MM.1S (cell line): ENCODE data around the gene TRPM8.
A peak's percentile ranks its signal among the peaks of the same experiment; 100 is the strongest.

Source experiments
- DNase-seq: peaks from one replicate; pipeline ENCODE4 v3.0.0-alpha.2; 2015
- H2AFZ ChIP-seq: fragments of 300-600 bp; sonication (generic); 2 replicates; pipeline ENCODE4 v1.6.0; 2016; ENCODE audit warnings: antibody characterized with exemption, low read length
- H3F3A ChIP-seq: fragments of 300-600 bp; sonication (generic); 2 replicates; pipeline ENCODE4 v1.6.1; 2016; ENCODE audit warnings: mild to moderate bottlenecking, antibody characterized with exemption, low read length, moderate library complexity, mixed read lengths; ENCODE audit not compliant: insufficient read depth
- H3K27ac ChIP-seq: fragments of 300-600 bp; sonication (generic); 2 replicates; pipeline ENCODE4 v1.5.1; 2016; ENCODE audit warnings: mild to moderate bottlenecking, low read length
- H3K27me3 ChIP-seq: fragments of 300-600 bp; sonication (generic); replicated peaks from 2 replicates; pipeline ENCODE4 v1.6.0; 2016; ENCODE audit warnings: low read length; ENCODE audit not compliant: insufficient read depth
- H3K36me3 ChIP-seq: fragments of 300-600 bp; sonication (generic); replicated peaks from 2 replicates; pipeline ENCODE4 v1.6.1; 2016; ENCODE audit warnings: mild to moderate bottlenecking, low read length, mixed read lengths; ENCODE audit not compliant: insufficient read depth
- H3K4me1 ChIP-seq: fragments of 300-600 bp; sonication (generic); 2 replicates; pipeline ENCODE4 v1.6.1; 2016; ENCODE audit warnings: low read length, mixed read lengths
- H3K4me2 ChIP-seq: fragments of 300-600 bp; sonication (generic); 2 replicates; pipeline ENCODE4 v1.6.0; 2016; ENCODE audit warnings: low read depth, low read length
- H3K4me3 ChIP-seq: fragments of 300-600 bp; sonication (generic); 2 replicates; pipeline ENCODE4 v1.5.1; 2016; ENCODE audit warnings: low read length, mixed read lengths
- H3K79me2 ChIP-seq: fragments of 300-600 bp; sonication (generic); 2 replicates; pipeline ENCODE4 v1.6.1; 2016; ENCODE audit warnings: mixed run types, low read length, mixed read lengths
- H3K9ac ChIP-seq: fragments of 300-600 bp; sonication (generic); 2 replicates; pipeline ENCODE4 v1.6.1; 2016; ENCODE audit warnings: low read length, mixed read lengths
- H3K9me2 ChIP-seq: fragments of 300-600 bp; sonication (generic); replicated peaks from 2 replicates; pipeline ENCODE4 v1.6.1; 2016; ENCODE audit warnings: mild to moderate bottlenecking, low read length, mixed read lengths; ENCODE audit not compliant: insufficient read depth
- H3K9me3 ChIP-seq: fragments of 300-600 bp; sonication (generic); replicated peaks from 2 replicates; pipeline ENCODE4 v1.6.1; 2016; ENCODE audit warnings: mild to moderate bottlenecking, low read length, mixed read lengths; ENCODE audit not compliant: insufficient read depth
- H4K20me1 ChIP-seq: fragments of 300-600 bp; sonication (generic); 2 replicates; pipeline ENCODE4 v1.6.1; 2016; ENCODE audit warnings: mild to moderate bottlenecking, low read length, moderate library complexity, mixed read lengths; ENCODE audit not compliant: insufficient read depth
- EZH2 ChIP-seq: fragments of 300-600 bp; sonication (generic); optimal IDR thresholded peaks from 2 replicates; pipeline ENCODE3; 2017; ENCODE audit warnings: low read depth, mild to moderate bottlenecking, antibody characterized with exemption, low read length, mixed read lengths
- EZH2phosphoT487 ChIP-seq: fragments of 300-600 bp; sonication (generic); IDR thresholded peaks from 2 replicates; pipeline ENCODE4 v1.6.1; 2018; ENCODE audit warnings: antibody characterized with exemption, low read length
- TF ChIP-seq, protein P1 (sequence below): fragments of 300-600 bp; sonication (generic); IDR thresholded peaks from 2 replicates; pipeline ENCODE4 v1.5.1; 2016; ENCODE audit warnings: antibody characterized with exemption, low read length, mixed read lengths

TRPM8 gene

DNA sequence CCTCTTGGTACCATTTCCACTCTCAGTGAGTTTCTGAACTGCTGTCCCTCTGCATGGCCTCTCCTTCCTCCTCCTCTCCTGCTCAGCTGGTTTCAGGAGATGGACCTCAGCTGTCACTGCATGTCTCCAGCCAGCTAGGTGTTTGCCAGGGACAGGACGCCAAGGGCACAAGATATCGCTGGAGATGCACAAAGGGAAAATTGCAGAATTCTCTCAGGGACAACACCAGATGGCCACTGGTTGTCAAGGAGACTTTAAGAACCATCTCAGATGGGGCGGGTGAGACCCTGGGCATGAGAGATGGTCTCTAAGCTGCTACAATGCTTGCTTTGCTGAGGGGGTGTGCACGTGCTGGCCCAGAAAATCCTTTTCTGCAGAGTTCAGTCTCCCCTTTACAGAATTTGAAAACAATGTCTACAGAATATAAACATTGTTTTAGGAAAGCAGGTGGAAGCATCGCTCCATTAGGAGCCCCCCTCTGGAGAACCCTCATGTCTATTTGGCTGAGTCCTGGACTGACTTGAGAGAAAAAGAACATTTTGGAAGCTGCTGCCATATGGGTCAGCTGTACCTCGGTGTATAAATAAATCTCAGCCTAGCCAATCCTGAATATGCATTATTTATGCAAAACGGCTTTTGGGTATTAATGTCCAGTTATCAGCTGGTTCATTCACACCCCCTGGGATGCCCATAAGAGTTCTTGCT lies 75.5 kb downstream of the TRPM8 start:
- peaks cover 10% of the 10 kb centered on the region for H3F3A ChIP-seq
- H3K27ac ChIP-seq: no peak overlapping the region
- H3K9me2 ChIP-seq: no peaks in the 10 kb centered on the region
- no peaks in the 10 kb centered on the region for H3K9me3 ChIP-seq
- H4K20me1 ChIP-seq: no peaks in the 10 kb centered on the region
- no peak for DNase-seq
- no peaks in the 10 kb centered on the region for H3K36me3 ChIP-seq
- no peak overlapping the region for H3K9ac ChIP-seq
- no peak for TF ChIP-seq EZH2phosphoT487
- TF ChIP-seq, protein P1, sequence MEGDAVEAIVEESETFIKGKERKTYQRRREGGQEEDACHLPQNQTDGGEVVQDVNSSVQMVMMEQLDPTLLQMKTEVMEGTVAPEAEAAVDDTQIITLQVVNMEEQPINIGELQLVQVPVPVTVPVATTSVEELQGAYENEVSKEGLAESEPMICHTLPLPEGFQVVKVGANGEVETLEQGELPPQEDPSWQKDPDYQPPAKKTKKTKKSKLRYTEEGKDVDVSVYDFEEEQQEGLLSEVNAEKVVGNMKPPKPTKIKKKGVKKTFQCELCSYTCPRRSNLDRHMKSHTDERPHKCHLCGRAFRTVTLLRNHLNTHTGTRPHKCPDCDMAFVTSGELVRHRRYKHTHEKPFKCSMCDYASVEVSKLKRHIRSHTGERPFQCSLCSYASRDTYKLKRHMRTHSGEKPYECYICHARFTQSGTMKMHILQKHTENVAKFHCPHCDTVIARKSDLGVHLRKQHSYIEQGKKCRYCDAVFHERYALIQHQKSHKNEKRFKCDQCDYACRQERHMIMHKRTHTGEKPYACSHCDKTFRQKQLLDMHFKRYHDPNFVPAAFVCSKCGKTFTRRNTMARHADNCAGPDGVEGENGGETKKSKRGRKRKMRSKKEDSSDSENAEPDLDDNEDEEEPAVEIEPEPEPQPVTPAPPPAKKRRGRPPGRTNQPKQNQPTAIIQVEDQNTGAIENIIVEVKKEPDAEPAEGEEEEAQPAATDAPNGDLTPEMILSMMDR: no peak
- TF ChIP-seq EZH2: no peak
- no peaks in the 10 kb centered on the region for H3K79me2 ChIP-seq
- peaks cover 26% of the 10 kb centered on the region for H3K4me1 ChIP-seq
- H3K4me3 ChIP-seq: no peak overlapping the region
- H3K4me2 ChIP-seq: no peak overlapping the region
- H3K27me3 ChIP-seq: no peaks in the 10 kb centered on the region
- no peak overlapping the region for H2AFZ ChIP-seq

DNA sequence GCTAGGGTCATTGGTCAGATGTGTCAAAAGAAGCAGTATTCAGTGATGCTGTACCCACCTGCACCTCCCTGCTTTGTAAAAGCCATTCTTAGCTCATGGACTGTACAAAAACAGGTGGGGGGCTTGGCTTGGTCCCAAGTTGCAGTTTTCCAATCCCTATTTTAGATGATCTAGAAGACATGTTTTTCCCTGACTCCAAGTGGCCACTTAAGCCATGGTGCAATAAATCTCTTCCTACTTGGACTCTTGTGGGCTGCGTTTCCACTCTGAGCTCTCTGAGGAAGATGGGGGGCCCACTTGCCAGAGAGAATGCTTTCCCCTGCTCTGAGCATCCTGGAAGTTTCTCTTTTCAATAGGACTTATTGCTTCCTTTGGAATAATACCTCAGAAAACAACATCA lies 76.3 kb downstream of the TRPM8 start:
- DNase-seq: no peak

DNA sequence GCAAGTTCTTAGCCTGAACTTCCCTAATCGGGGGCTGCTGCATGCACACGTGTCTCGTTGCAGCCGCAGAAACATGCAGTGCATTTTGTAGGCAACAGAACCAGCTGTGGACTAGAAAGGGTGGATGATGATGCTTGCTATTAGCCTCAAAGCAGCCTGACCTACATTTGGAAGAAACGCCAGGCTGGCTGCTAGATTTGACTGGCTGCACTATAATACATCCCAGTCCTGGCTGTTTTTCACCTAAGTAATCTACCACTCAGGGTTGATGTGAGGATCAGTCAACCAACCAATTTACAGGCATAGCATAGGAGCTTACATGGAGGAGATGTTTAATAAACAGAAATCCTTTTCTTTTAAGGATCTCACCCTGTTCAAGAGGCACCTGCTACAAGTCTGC lies 77.0 kb downstream of the TRPM8 start:
- Histone ChIP-seq H3K36me3 (no peaks in the 10 kb centered on the region), H3K27ac (no peak overlapping the region), H3K4me3 (no peak overlapping the region), H3F3A (peaks cover 10% of the 10 kb centered on the region), H3K79me2 (no peaks in the 10 kb centered on the region), H3K9ac (no peak overlapping the region), H3K4me2 (no peak overlapping the region), H3K4me1 (peaks cover 14% of the 10 kb centered on the region), H3K9me2 (no peaks in the 10 kb centered on the region), H4K20me1 (no peaks in the 10 kb centered on the region), H3K9me3 (no peaks in the 10 kb centered on the region), H2AFZ (no peak overlapping the region), H3K27me3 (no peaks in the 10 kb centered on the region)
- no peak for TF ChIP-seq EZH2phosphoT487
- no peak for TF ChIP-seq EZH2
- TF ChIP-seq, protein P1: no peak
- no peak for DNase-seq

More for the DNA sequence above, 76.3 kb downstream of the TRPM8 start:
- no peaks in the 10 kb centered on the region for H4K20me1 ChIP-seq
- H3K79me2 ChIP-seq: no peaks in the 10 kb centered on the region
- peaks cover 10% of the 10 kb centered on the region for H3F3A ChIP-seq
- H3K9me3 ChIP-seq: no peaks in the 10 kb centered on the region
- H3K4me3 ChIP-seq: no peak overlapping the region
- no peaks in the 10 kb centered on the region for H3K36me3 ChIP-seq
- H3K9me2 ChIP-seq: no peaks in the 10 kb centered on the region
- H3K9ac ChIP-seq: no peak overlapping the region
- H3K4me1 ChIP-seq: peaks cover 19% of the 10 kb centered on the region
- H3K4me2 ChIP-seq: no peak overlapping the region
- no peaks in the 10 kb centered on the region for H3K27me3 ChIP-seq
- no peak overlapping the region for H3K27ac ChIP-seq
- no peak overlapping the region for H2AFZ ChIP-seq
- TF ChIP-seq EZH2phosphoT487: no peak

DNA sequence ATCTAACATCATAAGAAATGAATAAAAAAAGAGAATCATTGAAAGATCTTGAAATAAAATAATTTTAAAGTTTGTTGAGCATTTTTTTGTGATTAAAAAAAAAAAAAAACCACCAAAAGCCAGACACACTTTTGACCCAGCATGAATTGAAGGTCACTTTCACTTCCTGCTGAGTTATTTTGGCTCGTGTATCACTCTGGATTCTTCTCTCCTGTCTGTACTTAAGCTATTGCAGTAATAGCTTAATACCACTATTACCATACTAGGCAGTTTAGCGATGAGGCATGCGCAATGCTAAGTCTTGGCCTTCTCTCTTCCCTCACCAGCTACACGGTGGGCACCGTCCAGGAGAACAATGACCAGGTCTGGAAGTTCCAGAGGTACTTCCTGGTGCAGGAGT lies 78.8 kb downstream of the TRPM8 start:
- H2AFZ ChIP-seq: no peak overlapping the region
- DNase-seq: peak; percentile 25
- peaks cover 4% of the 10 kb centered on the region for H3K4me1 ChIP-seq
- H3K27me3 ChIP-seq: no peaks in the 10 kb centered on the region
- no peaks in the 10 kb centered on the region for H3K9me3 ChIP-seq
- TF ChIP-seq, protein P1: no peak
- no peak for TF ChIP-seq EZH2
- no peak for TF ChIP-seq EZH2phosphoT487
- no peak overlapping the region for H3K4me3 ChIP-seq
- no peaks in the 10 kb centered on the region for H3K36me3 ChIP-seq
- no peak overlapping the region for H3K9ac ChIP-seq
- H3K27ac ChIP-seq: no peak overlapping the region
- no peaks in the 10 kb centered on the region for H4K20me1 ChIP-seq
- no peaks in the 10 kb centered on the region for H3K9me2 ChIP-seq
- no peaks in the 10 kb centered on the region; the same call in 1 of the 2 replicates for H3F3A ChIP-seq
- no peaks in the 10 kb centered on the region for H3K79me2 ChIP-seq
- no peak overlapping the region for H3K4me2 ChIP-seq
